ENCODE data around the gene KIF24. TPM values are rescaled to one million over a fixed set of nuclear protein-coding genes. Genes with fewer than 3 reads are reported as not detected.
"Not testable (repeated sequence)": the region's sequence is repeated elsewhere in the genome, so short reads cannot be mapped to it uniquely, and the experiment has no call there.

Gene KIF24
- total and polyA plus RNA-seq, 8 donors = 2.4 to 6.8 (median 4.9) TPM

DNA sequence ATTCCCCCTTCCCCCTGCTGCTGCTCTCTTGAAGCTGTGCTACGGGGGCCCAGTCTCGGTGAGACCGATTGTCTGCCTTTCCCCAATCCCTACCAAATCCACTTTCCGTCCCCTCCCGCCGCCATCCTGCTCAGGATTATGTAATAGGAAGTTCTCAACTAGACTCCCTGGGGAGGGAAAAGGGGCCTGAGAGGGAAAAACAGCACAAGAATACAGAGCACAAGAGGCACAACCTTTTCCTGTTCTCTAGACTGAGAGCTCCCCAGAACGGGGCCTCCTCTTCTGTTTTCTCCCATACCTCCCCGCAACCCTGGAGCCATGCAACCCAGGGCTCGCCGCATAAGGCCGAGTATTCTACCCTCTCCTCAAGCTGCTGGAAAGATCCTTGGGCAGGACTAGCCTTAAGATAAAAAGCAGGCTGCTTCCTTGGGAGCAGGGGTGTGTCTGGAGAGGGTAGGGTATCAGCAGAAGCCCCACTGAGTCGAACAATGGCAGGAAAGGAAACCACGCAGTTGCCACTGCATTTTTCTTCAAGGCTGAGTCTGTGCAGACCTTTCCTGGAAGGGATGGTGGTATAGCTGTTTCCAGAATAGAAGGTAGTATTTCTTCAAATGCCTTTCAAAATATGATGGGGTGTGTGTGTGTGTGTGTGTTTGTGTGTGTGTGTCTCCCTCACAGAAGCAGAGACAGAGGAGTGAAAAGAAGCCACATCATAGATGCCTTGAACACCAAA is 34.7 kb upstream of the KIF24 start:
- TF ChIP-seq, protein P1, sequence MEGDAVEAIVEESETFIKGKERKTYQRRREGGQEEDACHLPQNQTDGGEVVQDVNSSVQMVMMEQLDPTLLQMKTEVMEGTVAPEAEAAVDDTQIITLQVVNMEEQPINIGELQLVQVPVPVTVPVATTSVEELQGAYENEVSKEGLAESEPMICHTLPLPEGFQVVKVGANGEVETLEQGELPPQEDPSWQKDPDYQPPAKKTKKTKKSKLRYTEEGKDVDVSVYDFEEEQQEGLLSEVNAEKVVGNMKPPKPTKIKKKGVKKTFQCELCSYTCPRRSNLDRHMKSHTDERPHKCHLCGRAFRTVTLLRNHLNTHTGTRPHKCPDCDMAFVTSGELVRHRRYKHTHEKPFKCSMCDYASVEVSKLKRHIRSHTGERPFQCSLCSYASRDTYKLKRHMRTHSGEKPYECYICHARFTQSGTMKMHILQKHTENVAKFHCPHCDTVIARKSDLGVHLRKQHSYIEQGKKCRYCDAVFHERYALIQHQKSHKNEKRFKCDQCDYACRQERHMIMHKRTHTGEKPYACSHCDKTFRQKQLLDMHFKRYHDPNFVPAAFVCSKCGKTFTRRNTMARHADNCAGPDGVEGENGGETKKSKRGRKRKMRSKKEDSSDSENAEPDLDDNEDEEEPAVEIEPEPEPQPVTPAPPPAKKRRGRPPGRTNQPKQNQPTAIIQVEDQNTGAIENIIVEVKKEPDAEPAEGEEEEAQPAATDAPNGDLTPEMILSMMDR (IDR thresholded peaks at IDR 0.05) = no peak
- intact Hi-C loops (cut with DNase I) = no loop called here
- no peaks in the 10 kb centered on the region for H3K4me1 ChIP-seq
- peak overlapping the region; percentile 55 to 59 for H3K27ac ChIP-seq
- no peaks in the 10 kb centered on the region for H3K9me3 ChIP-seq
- no peaks in the 10 kb centered on the region for H3K27me3 ChIP-seq
- no peak overlapping the region for H3K4me3 ChIP-seq
- H3K36me3 ChIP-seq = no peaks in the 10 kb centered on the region
- DNase-seq (no peak), ATAC-seq (peak; percentile 25)

DNA sequence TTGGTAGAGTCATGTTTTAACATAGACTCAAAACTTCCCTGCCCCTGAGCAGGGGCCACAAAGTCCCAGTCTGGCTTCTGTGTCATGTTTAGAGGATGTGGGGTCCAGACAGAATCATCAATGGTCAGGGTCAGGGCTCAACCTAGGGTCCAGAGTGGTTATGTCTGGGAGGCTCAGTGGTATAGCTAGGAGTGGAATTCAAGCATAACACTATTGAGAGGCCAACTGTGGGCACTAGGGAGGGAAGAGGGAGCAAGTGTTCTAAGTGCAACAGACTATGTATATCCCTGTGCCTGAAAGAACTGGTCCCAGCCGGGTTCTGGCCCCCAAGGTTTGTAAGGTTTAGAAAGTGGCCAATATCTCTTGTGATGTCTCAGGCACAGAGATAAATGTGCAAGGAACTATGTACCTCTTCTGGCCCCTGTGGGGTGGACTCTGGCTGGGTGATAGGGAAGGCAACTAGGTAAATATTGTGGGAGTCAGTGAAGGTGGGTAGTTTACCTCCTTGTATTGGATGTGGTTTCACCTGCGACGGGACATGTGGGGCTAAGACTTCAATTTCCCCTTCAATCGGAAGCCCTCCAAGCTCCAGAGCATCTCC is 33.6 kb upstream of the KIF24 start:
- no peak for ATAC-seq
- intact Hi-C loops (cut with DNase I) = no loop called here
- Histone ChIP-seq H3K4me3 (no peak overlapping the region), H3K27ac (peak overlapping the region in 1 of 2 donors; percentile 2), H3K27me3 (no peaks in the 10 kb centered on the region), H3K4me1 (no peaks in the 10 kb centered on the region), H3K9me3 (no peaks in the 10 kb centered on the region), H3K36me3 (no peaks in the 10 kb centered on the region)
- TF ChIP-seq, protein P1 (IDR thresholded peaks at IDR 0.05) = no peak
- DNase-seq = no peak

DNA sequence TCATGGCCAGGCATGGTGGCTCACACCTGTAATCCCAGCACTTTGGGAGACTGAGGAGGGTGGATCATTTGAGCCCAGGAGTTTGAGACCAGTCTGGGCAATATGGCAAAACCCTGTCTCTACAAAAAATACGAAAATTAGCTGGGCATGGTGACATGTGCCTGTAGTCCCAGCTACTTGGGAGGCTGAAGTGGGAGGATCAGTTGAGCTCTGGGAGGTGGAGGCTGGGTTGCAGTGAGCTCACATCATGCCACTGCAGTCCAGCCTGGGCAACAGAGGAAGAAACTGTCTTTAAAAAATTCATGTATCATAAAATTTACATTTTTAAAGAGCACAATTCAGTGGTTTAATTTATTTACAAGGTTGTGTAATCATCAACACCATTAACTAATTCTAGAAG is 23.9 kb upstream of the KIF24 start:
- H3K4me1 ChIP-seq; DNase-seq; H3K36me3 ChIP-seq; ATAC-seq; H3K4me3 ChIP-seq; H3K27me3 ChIP-seq; H3K27ac ChIP-seq; intact Hi-C loops (cut with DNase I): not testable (repeated sequence)
- H3K9me3 ChIP-seq = peaks cover 0 to 19% of the 10 kb centered on the region in 2 donors

DNA sequence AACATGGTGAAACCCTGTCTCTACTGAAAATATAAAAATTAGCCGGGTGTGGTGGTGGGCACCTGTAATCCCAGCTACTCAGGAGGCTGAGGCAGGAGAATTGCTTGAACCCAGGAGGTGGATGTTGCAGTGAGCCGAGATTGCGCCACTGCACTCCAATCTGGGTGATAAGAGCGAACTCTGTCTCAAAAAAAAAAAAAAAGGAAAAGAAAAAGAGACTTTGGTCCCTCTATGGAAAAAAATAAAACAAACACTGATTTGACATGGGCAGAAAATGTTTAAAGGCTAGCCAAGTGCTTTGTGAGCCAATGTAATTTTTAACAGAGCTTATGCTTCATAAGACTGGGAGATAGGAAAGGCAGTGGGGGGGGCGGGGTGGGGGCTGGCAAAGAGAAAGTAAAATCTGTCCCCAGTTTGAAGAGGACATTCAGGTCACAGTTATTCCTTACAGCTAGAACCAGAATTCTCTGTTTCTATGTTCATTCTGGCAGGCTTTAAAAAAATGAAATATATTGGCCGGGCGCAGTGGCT is 23.1 kb upstream of the KIF24 start:
- ATAC-seq; H3K4me3 ChIP-seq; H3K36me3 ChIP-seq; intact Hi-C loops (cut with DNase I); H3K4me1 ChIP-seq; H3K27me3 ChIP-seq; H3K27ac ChIP-seq: not testable (repeated sequence)
- peaks cover 0 to 19% of the 10 kb centered on the region in 2 donors for H3K9me3 ChIP-seq
- peak in 1 of 4 donors; percentile 32 for DNase-seq

DNA sequence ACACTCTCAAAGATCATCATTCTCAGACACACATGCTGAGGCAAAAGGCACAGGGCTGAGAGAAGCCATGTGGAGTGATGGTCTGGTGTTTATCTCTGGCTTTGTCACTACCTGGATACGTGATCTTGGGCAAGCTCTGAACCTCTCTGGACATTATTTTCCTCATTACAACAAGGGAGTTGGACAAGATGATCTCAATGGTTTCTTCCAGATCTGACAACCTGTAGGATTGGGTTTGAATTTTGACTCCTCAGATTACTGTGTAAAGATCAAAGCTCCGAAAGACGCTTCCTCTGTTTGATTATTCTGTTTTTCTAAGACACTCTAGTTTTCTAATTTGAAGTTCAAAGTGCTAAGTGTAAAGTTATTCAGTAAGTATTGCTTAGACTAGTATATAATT is 20.3 kb upstream of the KIF24 start:
- H3K27ac ChIP-seq = no peak overlapping the region
- H3K4me1 ChIP-seq = no peaks in the 10 kb centered on the region
- peaks cover 0 to 10% of the 10 kb centered on the region in 2 donors for H3K36me3 ChIP-seq
- H3K9me3 ChIP-seq = no peaks in the 10 kb centered on the region
- H3K27me3 ChIP-seq = no peaks in the 10 kb centered on the region
- no peak overlapping the region for H3K4me3 ChIP-seq
- intact Hi-C loops (cut with DNase I) = no loop called here
- TF ChIP-seq, protein P1 (IDR thresholded peaks at IDR 0.05) = no peak
- ATAC-seq (no peak), DNase-seq (no peak)

DNA sequence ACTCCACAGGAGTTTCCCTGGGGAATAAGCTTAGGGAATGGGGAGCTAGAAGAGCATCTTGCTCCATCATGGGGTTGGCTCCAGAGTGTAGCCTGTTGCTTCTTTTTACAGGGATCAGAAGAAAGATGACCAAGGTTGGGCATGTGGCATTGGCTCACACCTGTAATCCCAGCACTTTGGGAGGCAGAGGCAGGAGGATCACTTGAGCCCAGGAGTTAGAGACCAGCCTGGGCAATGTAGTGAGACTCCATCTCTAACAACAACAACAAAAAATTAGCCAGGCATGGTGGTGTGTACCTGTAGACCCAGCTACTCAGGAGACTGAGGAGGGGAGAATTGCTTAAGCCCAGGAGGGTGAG is 18.7 kb upstream of the KIF24 start:
- no peak overlapping the region for H3K4me3 ChIP-seq
- no peak for DNase-seq
- ATAC-seq = no peak
- H3K36me3 ChIP-seq = peaks cover 0 to 25% of the 10 kb centered on the region in 2 donors
- intact Hi-C loops (cut with DNase I) = no loop called here
- no peak overlapping the region for H3K27ac ChIP-seq
- H3K9me3 ChIP-seq = no peaks in the 10 kb centered on the region
- peaks cover 0 to under 1% of the 10 kb centered on the region in 2 donors for H3K4me1 ChIP-seq
- TF ChIP-seq, protein P1 (IDR thresholded peaks at IDR 0.05) = no peak
- no peaks in the 10 kb centered on the region for H3K27me3 ChIP-seq

Measured in left lung (tissue), 10 donors.